Measurements from ENCODE around the gene LRP1B.

GRCh38 chr2:141611176-141611571 lies 519.6 kb downstream of the LRP1B start:
- TF ChIP-seq CTCF (IDR thresholded peaks at IDR 0.05) (no peak), POLR2A (IDR thresholded peaks at IDR 0.05) (no peak)

All from right lobe of liver (tissue), 4 donors.